Left hindlimb (tissue), 1 donor: Measurements from ENCODE around the gene IL19.

Experiments
- DNase-seq: peaks from one replicate; pipeline ENCODE4 v3.0.0-alpha.2; 2018

IL19 gene

GRCh38 chr1:206770531-206771337 lies at the start of gene IL19:
IL19 (plus strand) TSS chr1:206770773; CDS start chr1:206836663, 65,890 bp downstream.
- no peak for DNase-seq

GRCh38 chr1:206721454-206721853 lies 49.1 kb upstream of the IL19 start:
- no peak for DNase-seq

- no peak for DNase-seq
Observed at GRCh38 chr1:206722751-206723461, 47.7 kb upstream of the IL19 start.

GRCh38 chr1:206723462-206723804 lies 47.1 kb upstream of the IL19 start:
- DNase-seq: no peak

GRCh38 chr1:206723805-206724472 lies 46.6 kb upstream of the IL19 start:
- no peak for DNase-seq

GRCh38 chr1:206725109-206725963 lies 45.2 kb upstream of the IL19 start:
- no peak for DNase-seq

GRCh38 chr1:206727981-206728696 lies 42.4 kb upstream of the IL19 start:
- DNase-seq: no peak

GRCh38 chr1:206728697-206728987 lies 41.9 kb upstream of the IL19 start:
- no peak for DNase-seq

- no peak for DNase-seq
Observed at GRCh38 chr1:206729050-206729449, 41.5 kb upstream of the IL19 start.

GRCh38 chr1:206729507-206729906 lies 41.1 kb upstream of the IL19 start:
- DNase-seq: no peak

GRCh38 chr1:206732508-206732907 lies 38.1 kb upstream of the IL19 start:
- no peak for DNase-seq

GRCh38 chr1:206732992-206733391 lies 37.6 kb upstream of the IL19 start:
- no peak for DNase-seq

GRCh38 chr1:206734499-206735142 lies 36.0 kb upstream of the IL19 start:
- no peak for DNase-seq

GRCh38 chr1:206735553-206736031 lies 35.0 kb upstream of the IL19 start:
- DNase-seq: no peak

- DNase-seq: no peak
Observed at GRCh38 chr1:206736878-206737728, 33.5 kb upstream of the IL19 start.

- DNase-seq: no peak
Observed at GRCh38 chr1:206737729-206738201, 32.8 kb upstream of the IL19 start.

- DNase-seq: no peak
Observed at GRCh38 chr1:206738370-206739366, 31.9 kb upstream of the IL19 start.

GRCh38 chr1:206739411-206740076 lies 31.0 kb upstream of the IL19 start:
- DNase-seq: no peak
